HepG2 (cell line): ENCODE results near the gene USP1. TPM values are rescaled to one million over a fixed set of nuclear protein-coding genes. Genes with fewer than 3 reads are reported as not detected.
A peak's percentile ranks its signal among the peaks of the same experiment; 100 is the strongest.

Experiments used
- ATAC-seq: fragments of 200-7000 bp; cut with Tn5 transposase; 3 replicates; pipeline ENCODE4 v1.9.1; 2020; ENCODE audit warnings: mild to moderate bottlenecking, moderate library complexity
- BruUV-seq: library from RNA; stranded (reverse); fragments of 400-500 nt; replicated peaks from 2 replicates; lab custom pipeline; 2021; lab: Mats Ljungman, UMichigan
- CTCF ChIA-PET: fragments of 300-600 bp; formaldehyde crosslinking; extraction: SDS; loops from one replicate; lab custom pipeline; 2021; ENCODE audit warnings: low total read pairs, inconsistent platforms, low intra/inter-chr PET ratio; lab: Yijun Ruan, JAX
- POLR2A ChIA-PET: fragments of 350-600 bp; sonication (Branson Sonifier 250); formaldehyde crosslinking; loops from one replicate; lab custom pipeline; 2020; ENCODE audit warnings: antibody characterized with exemption, inconsistent platforms; lab: Yijun Ruan, JAX
- DNase-seq: peaks from one replicate; pipeline ENCODE4 v3.0.0-alpha.2; 2015; ENCODE audit warnings: low spot score
- FAIRE-seq: peaks from 3 replicates; lab custom pipeline; 2011; peaks lifted over from hg19 to GRCh38; lab: Jason Lieb, UNC
- H2AFZ ChIP-seq: one replicate; pipeline ENCODE4 v1.6.1; 2011; ENCODE audit warnings: low read length, inconsistent platforms
- H3K27ac ChIP-seq: fragments of 300-600 bp; 3 replicates; pipeline ENCODE4 v1.8.0; 2011; ENCODE audit warnings: mixed run types, mild to moderate bottlenecking, mixed read lengths, low read length, inconsistent platforms; ENCODE audit not compliant: insufficient read depth; ENCODE audit errors: extremely low read length
- H3K27me3 ChIP-seq, 2 experiments: fragments of 200-600 bp in 1 of 2; 2 replicates in 1 of 2; 3 replicates in 1 of 2; pipeline versions ENCODE4 v1.6.0 to v1.8.0; 2011; ENCODE audit warnings: low read length in 2 of 2, mild to moderate bottlenecking in 2 of 2, moderate library complexity in 2 of 2, inconsistent platforms in 1 of 2; ENCODE audit not compliant: insufficient read depth in 2 of 2, control insufficient read depth in 1 of 2
- H3K36me3 ChIP-seq, 2 experiments: fragments of 200-600 bp in 1 of 2; replicated peaks in 1 of 2; 2 replicates in 1 of 2; 3 replicates in 1 of 2; pipeline versions ENCODE4 v1.5.1 to v1.8.0; 2011; ENCODE audit warnings: low read length in 2 of 2, inconsistent platforms in 1 of 2; ENCODE audit not compliant: insufficient read depth in 2 of 2, control insufficient read depth in 1 of 2
- H3K4me1 ChIP-seq: 2 replicates; pipeline ENCODE4 v1.5.1; 2012; ENCODE audit warnings: low read length, inconsistent platforms; ENCODE audit not compliant: insufficient read depth
- H3K4me2 ChIP-seq: 2 replicates; pipeline ENCODE4 v1.6.0; 2011; ENCODE audit warnings: low read depth, low read length, inconsistent platforms
- H3K4me3 ChIP-seq, 3 experiments: fragments of 200-600 bp in 1 of 3; sonication (generic), shearing (Covaris generic) in 1 of 3; replicated peaks in 1 of 3; 2 replicates each; pipeline ENCODE4 v1.5.1; 2011 to 2016; ENCODE audit warnings: low read length in 3 of 3, inconsistent platforms in 2 of 3, low read depth in 2 of 3, mild to moderate bottlenecking in 2 of 3, control low read depth in 1 of 3, mixed read lengths in 1 of 3; ENCODE audit not compliant: insufficient read depth in 1 of 3
- H3K79me2 ChIP-seq: one replicate; pipeline ENCODE4 v1.6.1; 2011; ENCODE audit warnings: low read length, inconsistent platforms; ENCODE audit not compliant: insufficient read depth
- H3K9ac ChIP-seq: 2 replicates; pipeline ENCODE4 v1.6.0; 2011; ENCODE audit warnings: mild to moderate bottlenecking, low read depth, low read length, inconsistent platforms; ENCODE audit not compliant: insufficient read depth
- H3K9me3 ChIP-seq: 2 replicates; pipeline ENCODE4 v1.5.1; 2012; ENCODE audit warnings: mild to moderate bottlenecking, low read length
- H4K20me1 ChIP-seq: 2 replicates; pipeline ENCODE4 v1.6.0; 2011; ENCODE audit warnings: inconsistent platforms, mild to moderate bottlenecking, low read length, moderate library complexity; ENCODE audit not compliant: insufficient read depth
- FIP1L1 ChIP-seq: fragments of 200-400 bp; formaldehyde crosslinking; IDR thresholded peaks from 2 replicates; pipeline ENCODE4 v1.6.1; 2018; ENCODE audit warnings: low read depth, mild to moderate bottlenecking, low read length, moderate library complexity, borderline replicate concordance; ENCODE audit not compliant: insufficient read depth
- FOSL2 ChIP-seq: sonication (generic); formaldehyde crosslinking; IDR thresholded peaks from 2 replicates; pipeline ENCODE4 v1.4.0; 2020; ENCODE audit warnings: missing genetic modification reagents
- HMGA1 ChIP-seq: sonication (generic); formaldehyde crosslinking; conservative IDR thresholded peaks from 2 replicates; pipeline ENCODE4 v1.4.0; 2020; ENCODE audit warnings: missing genetic modification reagents
- MAZ ChIP-seq, 2 experiments: sonication (generic) in 1 of 2; formaldehyde crosslinking in 1 of 2; IDR thresholded peaks; 2 replicates each; pipeline versions ENCODE4 v1.5.0 to v1.6.1; 2012 to 2020; ENCODE audit warnings: low read depth in 2 of 2, mild to moderate bottlenecking in 2 of 2, borderline replicate concordance in 1 of 2, improper control_type of control experiment in 1 of 2, low read length in 1 of 2, missing genetic modification reagents in 1 of 2, moderate library complexity in 1 of 2
- MTF1 ChIP-seq: sonication (generic); formaldehyde crosslinking; IDR thresholded peaks from 2 replicates; pipeline ENCODE4 v1.5.0; 2020; ENCODE audit warnings: missing genetic modification reagents
- NFYB ChIP-seq: sonication (generic); formaldehyde crosslinking; IDR thresholded peaks from 2 replicates; pipeline ENCODE4 v1.4.0; 2020; ENCODE audit warnings: missing genetic modification reagents
- PHF8 ChIP-seq: sonication (generic); formaldehyde crosslinking; IDR thresholded peaks from 2 replicates; pipeline ENCODE4 v1.5.0; 2020; ENCODE audit warnings: missing genetic modification reagents
- RARG ChIP-seq: sonication (generic); formaldehyde crosslinking; IDR thresholded peaks from 2 replicates; pipeline ENCODE4 v1.4.0; 2020; ENCODE audit warnings: low read depth, mild to moderate bottlenecking, missing genetic modification reagents
- SMAD3 ChIP-seq: sonication (generic); formaldehyde crosslinking; IDR thresholded peaks from 2 replicates; pipeline ENCODE4 v1.4.0; 2020; ENCODE audit warnings: missing genetic modification reagents
- TOE1 ChIP-seq: sonication (generic); formaldehyde crosslinking; IDR thresholded peaks from 2 replicates; pipeline ENCODE4 v1.4.0; 2020; ENCODE audit warnings: mild to moderate bottlenecking, missing genetic modification reagents
- ZFP90 ChIP-seq: sonication (generic); formaldehyde crosslinking; IDR thresholded peaks from 2 replicates; pipeline ENCODE4 v1.8.0; 2022; ENCODE audit warnings: missing genetic modification reagents, mild to moderate bottlenecking, inconsistent platforms, borderline replicate concordance
- ZNF616 ChIP-seq: sonication (generic); formaldehyde crosslinking; IDR thresholded peaks from 2 replicates; pipeline ENCODE4 v1.5.0; 2020; ENCODE audit warnings: low read depth, mild to moderate bottlenecking, missing genetic modification reagents
- ZUFSP ChIP-seq: sonication (generic); formaldehyde crosslinking; IDR thresholded peaks from 2 replicates; pipeline ENCODE4 v1.9.0; 2021; ENCODE audit warnings: missing genetic modification reagents, mild to moderate bottlenecking, borderline replicate concordance
- WGBS: methylation state at CpG from one replicate; pipeline ENCODE4 v1.1.6; 2017; ENCODE audit warnings: low lambda C conversion rate; 5-methylcytosine and 5-hydroxymethylcytosine counted together
- in situ Hi-C: cut with HindIII; loops from 2 replicates; pipeline ENCODE4 v1.10.0; 2017; ENCODE audit warnings: low pct_unique_long_range_greater_than_20kb; ENCODE audit not compliant: extremely low pct_ligation_motif_present
- intact Hi-C: fragments of 100-400 bp; cut with micrococcal nuclease; formaldehyde crosslinking; loops from one replicate; pipeline ENCODE4 v1.10.0; 2022; ENCODE audit not compliant: unreplicated experiment
- polyA plus RNA-seq, 8 experiments: library from polyadenylated mRNA; depleted of rRNA in 3 of 8; stranded (reverse) in 7 of 8; unstranded in 1 of 8; fragments of >200 nt; fragmentation: Illumina TruSeq in 4 of 8; extraction: Trizol in 4 of 8; gene quantifications; 2 replicates each; pipeline versions ENCODE4 v1.2.1 to v1.2.3, GENCODE V29; 2011 to 2016; ENCODE audit warnings: low read depth in 4 of 8, missing spikeins in 1 of 8, mixed read lengths in 1 of 8; ENCODE audit not compliant: insufficient read depth in 1 of 8
- total RNA-seq, 5 experiments: library from RNA; depleted of rRNA; stranded (reverse); fragments of >200 nt; fragmentation: Illumina TruSeq; extraction: Trizol; gene quantifications; 2 replicates each; pipeline ENCODE4 v1.2.3, GENCODE V29; 2016; ENCODE audit warnings: low read depth in 1 of 5
- TF ChIP-seq, protein P1 (sequence below), 2 experiments: sonication (generic) in 1 of 2; formaldehyde crosslinking in 1 of 2; IDR thresholded peaks; 2 replicates each; pipeline versions ENCODE4 v1.4.0 to v1.6.1; 2016 to 2020; ENCODE audit warnings: borderline replicate concordance in 1 of 2, low read depth in 1 of 2, mild to moderate bottlenecking in 1 of 2, missing genetic modification reagents in 1 of 2
- TF ChIP-seq, protein P2 (sequence below): sonication (generic); formaldehyde crosslinking; IDR thresholded peaks from 2 replicates; pipeline ENCODE4 v1.4.0; 2020; ENCODE audit warnings: missing genetic modification reagents

Gene USP1
- total and polyA plus RNA-seq, 2 of the 13 experiments (the other 11 are each of a cell fraction or from before 2014, with no cell fraction given): 9.0 to 64.6 TPM

- in situ Hi-C loops: no loop called here
- Histone ChIP-seq H3K9ac (peak overlapping the region; percentile 58), H3K27me3 (no peaks in the 10 kb centered on the region), H3K4me1 (peaks cover 49% of the 10 kb centered on the region), H3K9me3 (no peaks in the 10 kb centered on the region), H3K36me3 (no peaks in the 10 kb centered on the region), H3K4me3 (peak overlapping the region in 2 of 3 experiments; percentile 25 to 51; a peak in 1 of 6 replicates), H2AFZ (peak overlapping the region; percentile 59), H4K20me1 (no peaks in the 10 kb centered on the region), H3K79me2 (no peaks in the 10 kb centered on the region), H3K4me2 (peak overlapping the region; percentile 71), H3K27ac (peak overlapping the region; percentile 83)
- POLR2A ChIA-PET: interaction anchor here (0.7 to 5.1 kb wide), 4 partner anchors 9 to 265 kb away, joined by 3 to 97 read pairs (median 4); partner anchors contain the start of gene USP1
- intact Hi-C loops: no loop called here
- WGBS: 8% methylated on average over 4 of the region's 4 CpGs
- TSS peak; percentile 96 for BruUV-seq
- CTCF ChIA-PET: no interaction called here
- peak; percentile 76 for DNase-seq
- no peak for FAIRE-seq
- ATAC-seq: peak; percentile 84
- no peak for TF ChIP-seq ZFP90 (CRISPR knock-in tag)
- no peak for TF ChIP-seq FIP1L1
- TF ChIP-seq TOE1 (CRISPR knock-in tag): no peak
- peak; percentile 93 for TF ChIP-seq FOSL2 (CRISPR knock-in tag)
- TF ChIP-seq, protein P1, sequence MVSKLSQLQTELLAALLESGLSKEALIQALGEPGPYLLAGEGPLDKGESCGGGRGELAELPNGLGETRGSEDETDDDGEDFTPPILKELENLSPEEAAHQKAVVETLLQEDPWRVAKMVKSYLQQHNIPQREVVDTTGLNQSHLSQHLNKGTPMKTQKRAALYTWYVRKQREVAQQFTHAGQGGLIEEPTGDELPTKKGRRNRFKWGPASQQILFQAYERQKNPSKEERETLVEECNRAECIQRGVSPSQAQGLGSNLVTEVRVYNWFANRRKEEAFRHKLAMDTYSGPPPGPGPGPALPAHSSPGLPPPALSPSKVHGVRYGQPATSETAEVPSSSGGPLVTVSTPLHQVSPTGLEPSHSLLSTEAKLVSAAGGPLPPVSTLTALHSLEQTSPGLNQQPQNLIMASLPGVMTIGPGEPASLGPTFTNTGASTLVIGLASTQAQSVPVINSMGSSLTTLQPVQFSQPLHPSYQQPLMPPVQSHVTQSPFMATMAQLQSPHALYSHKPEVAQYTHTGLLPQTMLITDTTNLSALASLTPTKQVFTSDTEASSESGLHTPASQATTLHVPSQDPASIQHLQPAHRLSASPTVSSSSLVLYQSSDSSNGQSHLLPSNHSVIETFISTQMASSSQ (IDR thresholded peaks at IDR 0.05; ENCODE audit: low read depth): peak; percentile 21; the same call in 1 of the 2 replicates
- TF ChIP-seq, protein P1 (CRISPR knock-in tag; IDR thresholded peaks at IDR 0.05; ENCODE audit: borderline replicate concordance): no peak
- no peak for TF ChIP-seq SMAD3 (CRISPR knock-in tag)
- no peak for TF ChIP-seq ZNF616 (CRISPR knock-in tag)
- TF ChIP-seq PHF8 (CRISPR knock-in tag): no peak
- TF ChIP-seq, protein P2, sequence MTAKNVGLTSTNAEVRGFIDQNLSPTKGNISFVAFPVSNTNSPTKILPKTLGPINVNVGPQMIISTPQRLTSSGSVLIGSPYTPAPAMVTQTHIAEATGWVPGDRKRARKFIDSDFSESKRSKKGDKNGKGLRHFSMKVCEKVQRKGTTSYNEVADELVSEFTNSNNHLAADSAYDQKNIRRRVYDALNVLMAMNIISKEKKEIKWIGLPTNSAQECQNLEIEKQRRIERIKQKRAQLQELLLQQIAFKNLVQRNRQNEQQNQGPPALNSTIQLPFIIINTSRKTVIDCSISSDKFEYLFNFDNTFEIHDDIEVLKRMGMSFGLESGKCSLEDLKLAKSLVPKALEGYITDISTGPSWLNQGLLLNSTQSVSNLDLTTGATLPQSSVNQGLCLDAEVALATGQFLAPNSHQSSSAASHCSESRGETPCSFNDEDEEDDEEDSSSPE (CRISPR knock-in tag): no peak
- TF ChIP-seq NFYB (CRISPR knock-in tag): peak; percentile 41; the same call in 1 of the 2 replicates
- TF ChIP-seq MAZ (IDR thresholded peaks at IDR 0.05; ENCODE audit: borderline replicate concordance, low read depth, low read length): 0 out of 2 replicates have a peak, but pooled peaks have one; percentile 20
- TF ChIP-seq MAZ (CRISPR knock-in tag; IDR thresholded peaks at IDR 0.05; ENCODE audit: low read depth): no peak
- TF ChIP-seq MTF1 (CRISPR knock-in tag): no peak
- TF ChIP-seq RARG: no peak
- TF ChIP-seq HMGA1 (CRISPR knock-in tag): no peak
- no peak for TF ChIP-seq ZUFSP (CRISPR knock-in tag)
These were observed 12.4 kb upstream of the USP1 start for GRCh38 chr1:62424411-62424810.
